IMR-90 (cell line): ENCODE measurements around the gene BORA. TPM values are rescaled to one million over a fixed set of nuclear protein-coding genes. Genes with fewer than 3 reads are reported as not detected.
"Not testable (repeated sequence)": the region's sequence is repeated elsewhere in the genome, so short reads cannot be mapped to it uniquely, and the experiment has no call there.

Experiments
- ATAC-seq: fragments of 200-7000 bp; cut with Tn5 transposase; 2 replicates; pipeline ENCODE4 v1.9.1; 2020; ENCODE audit warnings: low read depth, mild to moderate bottlenecking, moderate library complexity
- BruUV-seq: library from RNA; stranded (reverse); fragments of 400-500 nt; replicated peaks from 2 replicates; lab custom pipeline; 2021; lab: Mats Ljungman, UMichigan
- CTCF ChIA-PET: fragments of 300-600 bp; formaldehyde crosslinking; extraction: SDS; loops from one replicate; lab custom pipeline; 2021; ENCODE audit warnings: antibody characterized with exemption; lab: Yijun Ruan, JAX
- POLR2A ChIA-PET: fragments of 300-600 bp; sonication (Branson Sonifier 250); formaldehyde crosslinking; loops from one replicate; lab custom pipeline; 2022; ENCODE audit warnings: antibody characterized with exemption; ENCODE audit not compliant: unreplicated experiment; lab: Charles Lee
- DNase-seq: peaks from one replicate; pipeline ENCODE4 v3.0.0; 2013
- H2AFZ ChIP-seq: replicated peaks from 2 replicates; pipeline ENCODE3; 2013; ENCODE audit warnings: low read length, mild to moderate bottlenecking; ENCODE audit not compliant: poor library complexity
- H2AK5ac ChIP-seq: 2 replicates; pipeline ENCODE4 v1.6.1; 2013; ENCODE audit warnings: low read depth, low read length, inconsistent platforms
- H2AK9ac ChIP-seq: replicated peaks from 2 replicates; pipeline ENCODE3; 2013; ENCODE audit warnings: mild to moderate bottlenecking, low read depth, low read length, moderate library complexity; ENCODE audit not compliant: poor library complexity
- H2BK120ac ChIP-seq: 2 replicates; pipeline ENCODE4 v1.6.1; 2013; ENCODE audit warnings: low read depth, low read length, inconsistent platforms
- H2BK15ac ChIP-seq: 3 replicates; pipeline ENCODE4 v1.6.1; 2013; ENCODE audit warnings: low read depth, low read length, inconsistent platforms
- H2BK20ac ChIP-seq: 2 replicates; pipeline ENCODE4 v1.6.1; 2013; ENCODE audit warnings: low read depth, mild to moderate bottlenecking, inconsistent platforms, low read length, moderate library complexity
- H2BK5ac ChIP-seq: 2 replicates; pipeline ENCODE4 v1.6.1; 2013; ENCODE audit warnings: mild to moderate bottlenecking, low read depth, low read length, inconsistent platforms; ENCODE audit not compliant: poor library complexity, severe bottlenecking
- H3K14ac ChIP-seq: replicated peaks from 2 replicates; pipeline ENCODE4 v1.6.1; 2013; ENCODE audit warnings: low read depth, low read length, inconsistent platforms
- H3K18ac ChIP-seq: 2 replicates; pipeline ENCODE4 v1.6.1; 2013; ENCODE audit warnings: low read depth, low read length, control low read depth
- H3K23ac ChIP-seq: 2 replicates; pipeline ENCODE4 v1.6.1; 2013; ENCODE audit warnings: low read depth, low read length, inconsistent platforms
- H3K27ac ChIP-seq: 2 replicates; pipeline ENCODE4 v1.5.1; 2013; ENCODE audit warnings: mild to moderate bottlenecking, control low read depth, low read length; ENCODE audit not compliant: insufficient read depth
- H3K27me3 ChIP-seq: 2 replicates; pipeline ENCODE4 v1.6.1; 2013; ENCODE audit warnings: low read length; ENCODE audit not compliant: control insufficient read depth, insufficient read depth
- H3K36me3 ChIP-seq: 2 replicates; pipeline ENCODE4 v1.6.1; 2013; ENCODE audit warnings: low read length, mixed read lengths; ENCODE audit not compliant: control insufficient read depth, insufficient read depth
- H3K4ac ChIP-seq: 2 replicates; pipeline ENCODE4 v1.6.1; 2013; ENCODE audit warnings: low read depth, low read length, inconsistent platforms
- H3K4me1 ChIP-seq: 2 replicates; pipeline ENCODE4 v1.6.1; 2013; ENCODE audit warnings: low read length, mixed read lengths; ENCODE audit not compliant: control insufficient read depth, insufficient read depth
- H3K4me2 ChIP-seq: 2 replicates; pipeline ENCODE4 v1.6.1; 2013; ENCODE audit warnings: low read depth, mild to moderate bottlenecking, control low read depth, low read length, moderate library complexity
- H3K4me3 ChIP-seq: 2 replicates; pipeline ENCODE4 v1.5.1; 2013; ENCODE audit warnings: low read depth, mild to moderate bottlenecking, control low read depth, low read length, moderate library complexity; ENCODE audit not compliant: insufficient read depth
- H3K56ac ChIP-seq: 2 replicates; pipeline ENCODE4 v1.6.1; 2013; ENCODE audit warnings: low read length, inconsistent platforms; ENCODE audit not compliant: insufficient read depth; ENCODE audit errors: extremely low read depth
- H3K79me1 ChIP-seq, 2 experiments: 2 replicates each; pipeline ENCODE4 v1.6.1; 2013; ENCODE audit warnings: low read length in 2 of 2, inconsistent platforms in 1 of 2, low read depth in 1 of 2
- H3K9ac ChIP-seq: 2 replicates; pipeline ENCODE4 v1.6.1; 2013; ENCODE audit warnings: low read depth, low read length, control low read depth
- H3K9me1 ChIP-seq: 2 replicates; pipeline ENCODE4 v1.6.1; 2013; ENCODE audit warnings: low read length, inconsistent platforms; ENCODE audit not compliant: insufficient read depth
- H3K9me3 ChIP-seq: 2 replicates; pipeline ENCODE4 v1.6.1; 2013; ENCODE audit warnings: low read length; ENCODE audit not compliant: control insufficient read depth, insufficient read depth
- H4K20me1 ChIP-seq: 2 replicates; pipeline ENCODE4 v1.6.1; 2013; ENCODE audit warnings: low read length, inconsistent platforms; ENCODE audit not compliant: insufficient read depth
- H4K5ac ChIP-seq: 2 replicates; pipeline ENCODE4 v1.6.1; 2013; ENCODE audit warnings: mild to moderate bottlenecking, low read depth, low read length, control low read depth
- H4K8ac ChIP-seq, 2 experiments: 2 replicates each; pipeline ENCODE4 v1.6.1; 2013; ENCODE audit warnings: low read depth in 2 of 2, low read length in 2 of 2, control low read depth in 1 of 2, inconsistent platforms in 1 of 2
- H4K91ac ChIP-seq: 2 replicates; pipeline ENCODE4 v1.6.1; 2013; ENCODE audit warnings: low read depth, low read length, inconsistent platforms; ENCODE audit not compliant: insufficient read depth
- WGBS, 2 experiments: methylation state at CpG; one replicate each; pipeline versions ENCODE4 v1.1.5 to v1.1.7; 2013; ENCODE audit warnings: missing lambda C conversion rate in 2 of 2; ENCODE audit not compliant: insufficient read length in 1 of 2; ENCODE audit errors: extremely low coverage in 2 of 2; 5-methylcytosine and 5-hydroxymethylcytosine counted together
- dilution Hi-C: fragments of 300-500 bp; cut with HindIII; formaldehyde crosslinking; loops from one replicate; pipeline ENCODE4 v1.14.3; 2018; ENCODE audit warnings: low sequenced_read_pairs; ENCODE audit not compliant: unreplicated experiment
- in situ Hi-C: fragments of 300-500 bp; cut with MboI; formaldehyde crosslinking; loops from 3 replicates; pipeline ENCODE4 v1.14.3; 2019; ENCODE audit warnings: low sequenced_read_pairs, inconsistent platforms, mixed read lengths
- intact Hi-C: fragments of 100-400 bp; cut with micrococcal nuclease; formaldehyde crosslinking; loops from 2 replicates; pipeline ENCODE4 v1.10.0; 2022
- polyA plus RNA-seq, 3 experiments: library from polyadenylated mRNA; depleted of rRNA; stranded (reverse); fragments of >200 nt; gene quantifications; 2 replicates each; pipeline ENCODE4 v1.2.3, GENCODE V29; 2012; ENCODE audit warnings: low replicate concordance in 1 of 3
- total RNA-seq: library from RNA; depleted of rRNA; stranded (reverse); fragments of >200 nt; gene quantifications from 2 replicates; pipeline ENCODE4 v1.2.3, GENCODE V29; 2012

The BORA gene
- total and polyA plus RNA-seq, 2 of the 4 experiments (the other 2 are of a cell fraction): 4.0 to 12.2 TPM

DNA sequence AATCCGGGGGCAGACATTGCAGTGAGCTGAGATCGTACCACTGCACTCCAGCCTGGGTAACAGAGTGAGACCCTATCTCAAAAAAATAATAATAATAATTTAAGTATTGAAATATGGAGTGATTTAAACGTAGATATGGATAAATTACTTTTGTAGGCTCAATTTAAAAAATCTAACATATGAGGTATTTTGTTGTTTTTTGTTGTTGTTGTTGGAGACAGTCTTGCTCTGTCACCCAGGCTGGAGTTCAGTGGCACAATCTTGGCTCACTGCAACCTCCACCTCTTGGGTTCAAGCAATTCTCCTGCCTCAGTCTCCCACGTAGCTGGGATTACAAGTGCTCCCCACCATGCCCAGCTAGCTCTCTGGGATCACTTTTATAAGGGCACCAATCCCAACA, 57.0 kb downstream of the BORA start:
- H4K8ac ChIP-seq, in situ Hi-C loops, H3K4me2 ChIP-seq, H3K18ac ChIP-seq, H2AFZ ChIP-seq, H3K27ac ChIP-seq, H2AK9ac ChIP-seq, H2BK20ac ChIP-seq, intact Hi-C loops, H3K9me3 ChIP-seq, H2BK5ac ChIP-seq, H3K23ac ChIP-seq, H3K27me3 ChIP-seq, H4K20me1 ChIP-seq, H3K9me1 ChIP-seq, H4K91ac ChIP-seq, H2BK15ac ChIP-seq, H3K4me1 ChIP-seq, H3K36me3 ChIP-seq, ATAC-seq, H2AK5ac ChIP-seq, H2BK120ac ChIP-seq, H3K56ac ChIP-seq, H3K9ac ChIP-seq, BruUV-seq, H3K14ac ChIP-seq, DNase-seq, CTCF ChIA-PET, H3K4me3 ChIP-seq, dilution Hi-C loops, H3K4ac ChIP-seq, POLR2A ChIA-PET, H4K5ac ChIP-seq: not testable (repeated sequence)
- WGBS, 2 experiments: 100% methylated on average over 1 of the region's 4 CpGs; no CpG with 5 or more reads in 1 of the 2 experiments
- peaks cover 21 to 53% of the 10 kb centered on the region in 2 experiments for H3K79me1 ChIP-seq
